ENCODE data around the gene SLC39A11.
"Not testable (repeated sequence)": the region's sequence is repeated elsewhere in the genome, so short reads cannot be mapped to it uniquely, and the experiment has no call there.

SLC39A11 gene, protein sequence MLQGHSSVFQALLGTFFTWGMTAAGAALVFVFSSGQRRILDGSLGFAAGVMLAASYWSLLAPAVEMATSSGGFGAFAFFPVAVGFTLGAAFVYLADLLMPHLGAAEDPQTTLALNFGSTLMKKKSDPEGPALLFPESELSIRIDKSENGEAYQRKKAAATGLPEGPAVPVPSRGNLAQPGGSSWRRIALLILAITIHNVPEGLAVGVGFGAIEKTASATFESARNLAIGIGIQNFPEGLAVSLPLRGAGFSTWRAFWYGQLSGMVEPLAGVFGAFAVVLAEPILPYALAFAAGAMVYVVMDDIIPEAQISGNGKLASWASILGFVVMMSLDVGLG

GRCh38 chr17:73092523-73093135, at the start of gene SLC39A11:
SLC39A11 (minus strand) TSS chr17:73092688; CDS start chr17:73088764, 3,924 bp downstream.
- H3K4me3 ChIP-seq (ENCODE audit: low read depth, low read length), result peak within 1 kb of the TSS; percentile 72
- peak; percentile 79 for DNase-seq (ENCODE audit: low read depth)

GRCh38 chr17:73141411-73141810, 48.9 kb upstream of the SLC39A11 start:
- no peak for DNase-seq (ENCODE audit: low read depth)
- H3K4me3 ChIP-seq (ENCODE audit: low read depth, low read length), result no peak overlapping the region

GRCh38 chr17:73140566-73140965, 48.1 kb upstream of the SLC39A11 start:
- no peak for DNase-seq (ENCODE audit: low read depth)

GRCh38 chr17:73139296-73139695, 46.8 kb upstream of the SLC39A11 start:
- DNase-seq (ENCODE audit: low read depth), result no peak
- no peak overlapping the region for H3K4me3 ChIP-seq (ENCODE audit: low read depth, low read length)

More at GRCh38 chr17:73140566-73140965, 48.1 kb upstream of the SLC39A11 start:
- H3K4me3 ChIP-seq (ENCODE audit: low read depth, low read length), result no peak overlapping the region

DNA sequence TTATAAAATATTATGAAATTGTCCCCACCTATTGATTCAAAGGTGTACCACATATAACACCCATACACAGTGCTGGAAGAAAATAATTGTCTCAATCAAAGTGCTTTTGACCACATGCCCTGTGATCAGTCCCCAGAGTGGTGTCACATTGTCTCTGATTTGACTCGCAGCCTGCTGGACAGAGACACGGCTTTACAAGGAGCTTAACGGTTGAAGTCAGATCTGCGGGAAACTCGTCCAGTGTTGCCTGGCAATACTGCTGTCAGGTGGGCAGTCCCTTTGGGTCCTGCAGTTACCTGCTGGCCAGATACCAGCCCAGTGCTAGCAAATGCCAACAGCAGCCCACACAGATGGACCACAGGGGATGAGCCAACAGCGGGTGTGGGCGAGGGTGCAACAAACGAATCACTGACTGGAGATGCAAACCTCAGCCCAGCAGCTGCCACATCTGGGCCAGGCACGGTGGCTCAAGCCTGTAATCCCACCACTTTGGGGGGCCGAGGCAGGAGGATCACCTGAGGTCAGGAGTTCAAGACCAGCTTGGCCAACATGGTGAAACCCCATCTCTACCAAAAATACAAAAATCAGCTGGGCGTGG, 46.2 kb upstream of the SLC39A11 start:
- H3K4me3 ChIP-seq (ENCODE audit: low read depth, low read length), result no peak overlapping the region
- DNase-seq (ENCODE audit: low read depth), result no peak

- no peak overlapping the region for H3K4me3 ChIP-seq (ENCODE audit: low read depth, low read length)
- DNase-seq (ENCODE audit: low read depth), result no peak
These were observed 44.9 kb upstream of the SLC39A11 start for GRCh38 chr17:73137376-73137775.

- no peak overlapping the region for H3K4me3 ChIP-seq (ENCODE audit: low read depth, low read length)
- no peak for DNase-seq (ENCODE audit: low read depth)
These were observed 43.3 kb upstream of the SLC39A11 start for GRCh38 chr17:73135766-73136165.

DNA sequence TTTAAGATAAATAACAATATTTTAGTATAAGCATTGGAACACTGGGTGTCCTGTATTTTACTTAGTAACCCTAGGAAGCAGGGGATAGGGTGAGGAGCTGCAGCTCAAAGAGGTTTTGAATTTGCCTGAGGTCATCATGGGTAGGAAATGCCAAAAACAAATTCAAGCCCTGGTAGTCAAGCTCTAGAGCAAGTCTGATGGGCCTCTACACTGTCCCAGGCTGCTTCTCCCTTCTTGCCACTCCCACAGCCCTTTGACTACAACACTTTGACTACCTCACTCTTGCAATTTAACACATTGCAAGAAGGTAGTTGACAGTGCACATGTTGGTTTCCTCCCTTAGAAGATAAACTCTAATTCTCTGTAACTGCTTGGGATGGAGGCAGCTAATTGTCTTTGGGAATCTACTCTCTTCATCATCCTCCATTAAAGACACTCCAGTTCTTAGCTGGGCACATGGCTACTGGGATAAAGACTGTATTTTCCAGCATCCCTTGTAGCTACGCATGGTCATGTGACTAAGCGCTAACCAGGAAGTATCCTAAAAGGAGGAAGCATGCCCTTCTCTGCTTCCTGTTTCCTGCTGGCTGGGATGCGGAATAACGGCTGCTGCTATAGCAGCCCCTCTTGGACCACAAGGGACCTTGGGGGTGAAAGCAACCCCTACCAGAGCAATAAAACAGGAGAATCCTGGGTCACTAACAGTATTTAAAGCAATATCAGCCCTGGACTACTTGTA, 41.6 kb upstream of the SLC39A11 start:
- DNase-seq (ENCODE audit: low read depth), result no peak
- H3K4me3 ChIP-seq (ENCODE audit: low read depth, low read length), result no peak overlapping the region

- no peak overlapping the region for H3K4me3 ChIP-seq (ENCODE audit: low read depth, low read length)
- no peak for DNase-seq (ENCODE audit: low read depth)
These were observed 39.6 kb upstream of the SLC39A11 start for GRCh38 chr17:73132085-73132492.

- H3K4me3 ChIP-seq (ENCODE audit: low read depth, low read length); DNase-seq (ENCODE audit: low read depth): not testable (repeated sequence)
These were observed 39.0 kb upstream of the SLC39A11 start for GRCh38 chr17:73131439-73131838.

- H3K4me3 ChIP-seq (ENCODE audit: low read depth, low read length), result no peak overlapping the region
- DNase-seq (ENCODE audit: low read depth), result no peak
These were observed 38.5 kb upstream of the SLC39A11 start for GRCh38 chr17:73130977-73131376.

GRCh38 chr17:73128496-73128895, 36.0 kb upstream of the SLC39A11 start:
- H3K4me3 ChIP-seq (ENCODE audit: low read depth, low read length), result no peak overlapping the region
- no peak for DNase-seq (ENCODE audit: low read depth)

- no peak overlapping the region for H3K4me3 ChIP-seq (ENCODE audit: low read depth, low read length)
- DNase-seq (ENCODE audit: low read depth), result no peak
These were observed 34.4 kb upstream of the SLC39A11 start for GRCh38 chr17:73126716-73127473.

- no peak overlapping the region for H3K4me3 ChIP-seq (ENCODE audit: low read depth, low read length)
- DNase-seq (ENCODE audit: low read depth), result no peak
These were observed 31.3 kb upstream of the SLC39A11 start for GRCh38 chr17:73123606-73124320.

DNA sequence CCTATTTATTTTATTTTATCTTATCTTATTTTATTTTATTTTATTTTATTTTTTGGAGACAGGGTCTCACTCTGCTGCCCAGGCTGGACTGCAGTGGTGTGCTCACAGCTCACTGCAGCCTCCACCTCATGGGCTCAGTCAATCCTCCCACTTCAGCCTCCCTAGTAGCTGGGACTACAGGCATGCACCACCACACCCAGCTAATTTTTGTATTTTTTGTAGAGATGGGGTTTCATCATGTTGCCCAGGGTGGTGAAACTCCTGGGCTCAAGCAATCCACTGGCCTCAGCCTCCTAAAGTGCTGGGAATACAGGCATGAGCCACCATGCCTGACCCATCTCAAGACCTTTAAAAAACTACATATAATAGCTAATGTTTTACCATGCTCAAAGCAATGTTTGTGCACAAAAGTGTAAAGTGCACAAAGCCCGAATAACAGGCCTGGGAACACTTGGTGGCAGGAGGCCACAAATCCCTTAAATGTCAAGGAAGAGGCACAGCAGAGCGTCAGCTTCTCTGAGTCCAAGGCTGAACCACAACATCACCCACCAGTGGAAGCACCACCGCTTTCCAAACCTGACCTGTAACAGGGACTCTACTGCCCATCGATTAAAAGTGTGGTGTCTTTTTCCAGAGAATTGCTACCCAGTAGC, 30.6 kb upstream of the SLC39A11 start:
- no peak for DNase-seq (ENCODE audit: low read depth)

GRCh38 chr17:73121506-73121905, 29.0 kb upstream of the SLC39A11 start:
- no peak overlapping the region for H3K4me3 ChIP-seq (ENCODE audit: low read depth, low read length)
- DNase-seq (ENCODE audit: low read depth), result no peak

More for the DNA sequence above, 30.6 kb upstream of the SLC39A11 start:
- H3K4me3 ChIP-seq (ENCODE audit: low read depth, low read length), result no peak overlapping the region

DNA sequence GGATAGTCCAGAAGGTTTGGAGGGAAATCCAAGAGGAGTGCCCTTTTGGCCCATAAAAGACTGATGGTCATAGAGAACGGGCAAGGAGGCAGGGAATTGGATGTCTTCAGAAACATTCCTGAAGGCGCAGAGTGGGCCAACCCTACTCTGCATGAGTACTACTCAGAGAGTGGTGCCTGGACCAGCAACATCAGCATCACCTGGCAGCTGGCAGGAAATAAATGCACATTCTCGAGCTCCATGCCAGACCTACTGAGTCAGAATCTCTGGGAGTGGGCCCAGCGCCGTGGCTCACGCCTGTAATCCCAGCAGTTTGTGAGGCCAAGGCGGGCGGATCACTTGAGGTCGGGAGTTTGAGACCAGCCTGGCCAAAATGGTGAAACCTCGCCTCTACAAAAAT, 27.1 kb upstream of the SLC39A11 start:
- DNase-seq (ENCODE audit: low read depth), result no peak
- H3K4me3 ChIP-seq (ENCODE audit: low read depth, low read length), result no peak overlapping the region

GRCh38 chr17:73118951-73119391, 26.5 kb upstream of the SLC39A11 start:
- no peak for DNase-seq (ENCODE audit: low read depth)
- no peak overlapping the region for H3K4me3 ChIP-seq (ENCODE audit: low read depth, low read length)
